H9 (cell line): ENCODE measurements around the gene CDH4. TPM values are rescaled to one million over a fixed set of nuclear protein-coding genes. Genes with fewer than 3 reads are reported as not detected.

ENCODE experiments used
- DNase-seq: peaks from one replicate; pipeline ENCODE4 v3.0.0-alpha.2; 2017
- H2AFZ ChIP-seq: one replicate; pipeline ENCODE4 v1.6.1; 2013; ENCODE audit warnings: mild to moderate bottlenecking, low read length, control low read depth, moderate library complexity
- H2AK5ac ChIP-seq: 2 replicates; pipeline ENCODE4 v1.6.1; 2013; ENCODE audit warnings: low read length, control low read depth, mixed read lengths; ENCODE audit not compliant: insufficient read length
- H2BK120ac ChIP-seq: one replicate; pipeline ENCODE4 v1.6.1; 2013; ENCODE audit warnings: low read depth, mild to moderate bottlenecking, low read length, control low read depth, inconsistent platforms; ENCODE audit not compliant: poor library complexity, severe bottlenecking
- H2BK12ac ChIP-seq: 2 replicates; pipeline ENCODE4 v1.6.1; 2013; ENCODE audit warnings: low read length, control low read depth, mixed read lengths, low read depth; ENCODE audit not compliant: insufficient read length
- H2BK15ac ChIP-seq: 2 replicates; pipeline ENCODE4 v1.6.1; 2013; ENCODE audit warnings: low read depth, low read length, control low read depth
- H2BK20ac ChIP-seq: one replicate; pipeline ENCODE4 v1.6.1; 2013; ENCODE audit warnings: low read depth, mild to moderate bottlenecking, low read length, control low read depth, inconsistent platforms; ENCODE audit not compliant: poor library complexity, severe bottlenecking
- H2BK5ac ChIP-seq: 2 replicates; pipeline ENCODE4 v1.6.1; 2013; ENCODE audit warnings: low read length, control low read depth, mixed read lengths; ENCODE audit not compliant: insufficient read length
- H3K14ac ChIP-seq: 2 replicates; pipeline ENCODE4 v1.6.1; 2013; ENCODE audit warnings: low read length, control low read depth; ENCODE audit not compliant: insufficient read depth
- H3K18ac ChIP-seq: 2 replicates; pipeline ENCODE4 v1.6.1; 2013; ENCODE audit warnings: low read depth, mild to moderate bottlenecking, mixed read lengths, low read length, control low read depth; ENCODE audit not compliant: insufficient read length
- H3K23ac ChIP-seq: 2 replicates; pipeline ENCODE4 v1.6.1; 2013; ENCODE audit warnings: low read length, control low read depth, mixed read lengths, low read depth; ENCODE audit not compliant: insufficient read length
- H3K23me2 ChIP-seq: 2 replicates; pipeline ENCODE4 v1.6.1; 2013; ENCODE audit warnings: low read depth, mild to moderate bottlenecking, mixed read lengths, low read length, control low read depth; ENCODE audit not compliant: insufficient read length, poor library complexity, severe bottlenecking
- H3K27ac ChIP-seq: 2 replicates; pipeline ENCODE4 v1.5.1; 2013; ENCODE audit warnings: low read length, control low read depth, mixed read lengths, low read depth; ENCODE audit not compliant: insufficient read length
- H3K27me3 ChIP-seq: 2 replicates; pipeline ENCODE4 v1.6.1; 2013; ENCODE audit warnings: low read length, control low read depth, inconsistent platforms; ENCODE audit not compliant: insufficient read depth
- H3K4ac ChIP-seq: 2 replicates; pipeline ENCODE4 v1.6.1; 2013; ENCODE audit warnings: low read depth, mild to moderate bottlenecking, control low read depth, inconsistent platforms, low read length, moderate library complexity
- H3K4me1 ChIP-seq: 2 replicates; pipeline ENCODE4 v1.6.1; 2013; ENCODE audit warnings: low read length, control low read depth, inconsistent platforms; ENCODE audit not compliant: insufficient read depth
- H3K4me2 ChIP-seq: 2 replicates; pipeline ENCODE4 v1.6.1; 2013; ENCODE audit warnings: low read length, control low read depth, mixed read lengths; ENCODE audit not compliant: insufficient read length, insufficient read depth
- H3K56ac ChIP-seq: 2 replicates; pipeline ENCODE4 v1.6.1; 2013; ENCODE audit warnings: low read depth, mild to moderate bottlenecking, mixed read lengths, low read length, control low read depth; ENCODE audit not compliant: insufficient read length
- H3K79me1 ChIP-seq: 2 replicates; pipeline ENCODE4 v1.6.1; 2013; ENCODE audit warnings: low read depth, mild to moderate bottlenecking, moderate library complexity, low read length, control low read depth, inconsistent platforms; ENCODE audit not compliant: insufficient read depth, poor library complexity, severe bottlenecking
- H3K79me2 ChIP-seq: 2 replicates; pipeline ENCODE4 v1.6.1; 2013; ENCODE audit warnings: low read length, control low read depth, inconsistent platforms; ENCODE audit not compliant: insufficient read depth
- H3K9ac ChIP-seq: 2 replicates; pipeline ENCODE4 v1.6.1; 2013; ENCODE audit warnings: low read length, control low read depth, mixed read lengths; ENCODE audit not compliant: insufficient read length; ENCODE audit errors: extremely low read depth
- H3K9me3 ChIP-seq: one replicate; pipeline ENCODE4 v1.6.1; 2013; ENCODE audit warnings: low read depth, low read length, inconsistent platforms; ENCODE audit not compliant: control insufficient read depth
- H3T11ph ChIP-seq: one replicate; pipeline ENCODE4 v1.6.1; 2013; ENCODE audit warnings: mild to moderate bottlenecking, low read length, control low read depth, inconsistent platforms
- H4K20me1 ChIP-seq: one replicate; pipeline ENCODE4 v1.6.1; 2013; ENCODE audit not compliant: control insufficient read depth, insufficient read length, insufficient read depth
- H4K5ac ChIP-seq: 2 replicates; pipeline ENCODE4 v1.6.1; 2013; ENCODE audit warnings: low read depth, mild to moderate bottlenecking, mixed read lengths, low read length, control low read depth; ENCODE audit not compliant: insufficient read length
- H4K8ac ChIP-seq: replicated peaks from 2 replicates; pipeline ENCODE4 v1.6.1; 2013; ENCODE audit warnings: low read length, control low read depth, mixed read lengths, low read depth; ENCODE audit not compliant: insufficient read length
- H4K91ac ChIP-seq: 2 replicates; pipeline ENCODE4 v1.6.1; 2013; ENCODE audit warnings: low read depth, mild to moderate bottlenecking, moderate library complexity, mixed read lengths, low read length, control low read depth; ENCODE audit not compliant: insufficient read length
- H3K27ac Mint-ChIP-seq, 3 experiments: 2 replicates in 2 of 3; 3 replicates in 1 of 3; pipeline ENCODE4 v1.8.0; 2020 to 2021; ENCODE audit warnings: mixed read lengths in 3 of 3, mild to moderate bottlenecking in 1 of 3, moderate library complexity in 1 of 3
- H3K27me3 Mint-ChIP-seq: 2 replicates; pipeline ENCODE4 v1.8.0; 2021; ENCODE audit warnings: low read depth, mild to moderate bottlenecking, moderate library complexity, mixed read lengths
- H3K36me3 Mint-ChIP-seq, 3 experiments: 2 replicates in 2 of 3; 3 replicates in 1 of 3; pipeline ENCODE4 v1.8.0; 2020 to 2021; ENCODE audit warnings: low read depth in 3 of 3, mixed read lengths in 3 of 3; ENCODE audit not compliant: insufficient read depth in 1 of 3
- H3K4me1 Mint-ChIP-seq, 2 experiments: 2 replicates each; pipeline ENCODE4 v1.8.0; 2020; ENCODE audit warnings: mixed read lengths in 2 of 2
- H3K4me3 Mint-ChIP-seq, 2 experiments: 2 replicates in 1 of 2; 3 replicates in 1 of 2; pipeline ENCODE4 v1.8.0; 2020 to 2021; ENCODE audit warnings: mild to moderate bottlenecking in 2 of 2, mixed read lengths in 2 of 2, moderate library complexity in 1 of 2
- H3K9me3 Mint-ChIP-seq, 2 experiments: 2 replicates in 1 of 2; 3 replicates in 1 of 2; pipeline ENCODE4 v1.8.0; 2020; ENCODE audit warnings: mild to moderate bottlenecking in 2 of 2, mixed read lengths in 2 of 2, moderate library complexity in 1 of 2
- CTCF ChIP-seq: fragments of 200-600 bp; sonication (generic); conservative IDR thresholded peaks from 3 replicates; pipeline ENCODE4 v1.8.0; 2021; ENCODE audit warnings: antibody characterized with exemption, mild to moderate bottlenecking
- WGBS: extraction: QIAGEN DNeasy Blood & Tissue Kit; methylation state at CpG from one replicate; pipeline ENCODE4 v1.1.7; 2013; ENCODE audit warnings: missing lambda C conversion rate, low lambda C conversion rate, mixed read lengths; ENCODE audit not compliant: insufficient read length; ENCODE audit errors: extremely low coverage; 5-methylcytosine and 5-hydroxymethylcytosine counted together
- total RNA-seq: library from RNA; stranded (reverse); gene quantifications from 2 replicates; pipeline ENCODE4 v1.2.1, GENCODE V29; 2021

CDH4 gene
- total RNA-seq, 1 experiment from 2014 or later, result 3.0 TPM

- Mint-ChIP-seq H3K4me1 (peaks cover 3 to 12% of the 10 kb centered on the region in 2 experiments; a peak in 2 of 4 replicates), H3K4me3 (no peak overlapping the region), H3K36me3 (no peaks in the 10 kb centered on the region), H3K27me3 (peaks cover 26% of the 10 kb centered on the region), H3K9me3 (no peaks in the 10 kb centered on the region), H3K27ac (no peak overlapping the region)
- H3K27ac ChIP-seq, result no peak overlapping the region
- H3K14ac ChIP-seq, result no peak overlapping the region
- no peaks in the 10 kb centered on the region for H3K79me2 ChIP-seq
- no peak overlapping the region for H2BK12ac ChIP-seq
- H3K23ac ChIP-seq, result no peak overlapping the region
- H2BK5ac ChIP-seq, result no peak overlapping the region
- H3K79me1 ChIP-seq, result no peaks in the 10 kb centered on the region
- H3K9ac ChIP-seq, result no peak overlapping the region
- no peak overlapping the region for H4K5ac ChIP-seq
- no peak overlapping the region for H4K8ac ChIP-seq
- no peaks in the 10 kb centered on the region for H3K4me1 ChIP-seq
- no peaks in the 10 kb centered on the region for H4K20me1 ChIP-seq
- H2BK20ac ChIP-seq, result no peak overlapping the region
- H3K27me3 ChIP-seq, result no peaks in the 10 kb centered on the region; the same call in 1 of the 2 replicates
- H3K23me2 ChIP-seq, result no peaks in the 10 kb centered on the region
- H4K91ac ChIP-seq, result no peak overlapping the region
- H2BK15ac ChIP-seq, result no peak overlapping the region
- no peak overlapping the region for H3K18ac ChIP-seq
- no peak overlapping the region for H3K4ac ChIP-seq
- H3K56ac ChIP-seq, result no peak overlapping the region
- H2AFZ ChIP-seq, result no peak overlapping the region
- H3K4me2 ChIP-seq, result no peak overlapping the region
- TF ChIP-seq CTCF, result no peak
- no CpG with 5 or more reads among the region's 16 CpGs for WGBS
- no peak overlapping the region for H2BK120ac ChIP-seq
- no peak overlapping the region for H2AK5ac ChIP-seq
- no peaks in the 10 kb centered on the region for H3K9me3 ChIP-seq
- H3T11ph ChIP-seq, result no peak overlapping the region
- no peak for DNase-seq
Measured at GRCh38 chr20:61768571-61769285, 516.7 kb downstream of the CDH4 start.
